ENCODE results near the gene AFDN. TPM values are rescaled to one million over a fixed set of nuclear protein-coding genes. Genes with fewer than 3 reads are reported as not detected.

The AFDN gene
- total and polyA plus RNA-seq, 2 experiments from 2014 or later, result 130 to 198 TPM

- Histone ChIP-seq H3K4me1 (ENCODE audit: insufficient read depth) (peaks cover 8% of the 10 kb centered on the region), H3K9me3 (ENCODE audit: low read depth) (no peaks in the 10 kb centered on the region), H3K4me3 (no peak overlapping the region), H3K36me3 (replicated peaks; ENCODE audit: insufficient read depth, low read depth) (no peaks in the 10 kb centered on the region), H4K20me1 (ENCODE audit: insufficient read depth, poor library complexity, severe bottlenecking) (no peaks in the 10 kb centered on the region), H3K27me3 (no peaks in the 10 kb centered on the region), H3K9me2 (replicated peaks; ENCODE audit: insufficient read depth) (no peaks in the 10 kb centered on the region), H3K27ac (no peak overlapping the region), H3K4me2 (no peak overlapping the region), H2AFZ (no peak overlapping the region), H3K79me2 (peaks cover 45% of the 10 kb centered on the region)
- 83% methylated on average over 3 of the region's 3 CpGs for WGBS (ENCODE audit: low lambda C conversion rate, missing lambda C conversion rate)
- TF ChIP-seq EZH2 (IDR thresholded peaks at IDR 0.05; ENCODE audit: borderline replicate concordance) (no peak), CTCF (IDR thresholded peaks at IDR 0.05; ENCODE audit: poor library complexity) (no peak), EZH2phosphoT487 (IDR thresholded peaks at IDR 0.05; ENCODE audit: low read depth, severe bottlenecking, unreplicated experiment) (no peak)
- DNase-seq (ENCODE audit: low spot score), result no peak
Measured at GRCh38 chr6:167954151-167954550, 127.4 kb downstream of the AFDN start.

- H3K36me3 ChIP-seq (replicated peaks; ENCODE audit: insufficient read depth, low read depth), result no peaks in the 10 kb centered on the region
- peaks cover 14% of the 10 kb centered on the region for H3K4me1 ChIP-seq (ENCODE audit: insufficient read depth)
- WGBS (ENCODE audit: low lambda C conversion rate, missing lambda C conversion rate), result 96% methylated on average over 6 of the region's 6 CpGs
- peak overlapping the region; percentile 85 for H3K27ac ChIP-seq
- no peak for DNase-seq (ENCODE audit: low spot score)
- H3K9me2 ChIP-seq (replicated peaks; ENCODE audit: insufficient read depth), result no peaks in the 10 kb centered on the region
- H4K20me1 ChIP-seq (ENCODE audit: insufficient read depth, poor library complexity, severe bottlenecking), result no peaks in the 10 kb centered on the region
- no peak overlapping the region for H3K4me3 ChIP-seq
- no peak for TF ChIP-seq CTCF (IDR thresholded peaks at IDR 0.05; ENCODE audit: poor library complexity)
- TF ChIP-seq EZH2phosphoT487 (IDR thresholded peaks at IDR 0.05; ENCODE audit: low read depth, severe bottlenecking, unreplicated experiment), result no peak
- no peak for TF ChIP-seq EZH2 (IDR thresholded peaks at IDR 0.05; ENCODE audit: borderline replicate concordance)
- H2AFZ ChIP-seq, result no peak overlapping the region
- H3K27me3 ChIP-seq, result no peaks in the 10 kb centered on the region
- H3K4me2 ChIP-seq, result no peak overlapping the region
- H3K79me2 ChIP-seq, result peaks cover 67% of the 10 kb centered on the region
- H3K9me3 ChIP-seq (ENCODE audit: low read depth), result no peaks in the 10 kb centered on the region
Measured at GRCh38 chr6:167956491-167956890, 129.8 kb downstream of the AFDN start.

GRCh38 chr6:167956983-167957492 lies 130.3 kb downstream of the AFDN start:
- DNase-seq (ENCODE audit: low spot score), result peak; percentile 58
- no peak overlapping the region for H3K4me3 ChIP-seq
- no peaks in the 10 kb centered on the region for H4K20me1 ChIP-seq (ENCODE audit: insufficient read depth, poor library complexity, severe bottlenecking)
- no peaks in the 10 kb centered on the region for H3K9me3 ChIP-seq (ENCODE audit: low read depth)
- H3K9me2 ChIP-seq (replicated peaks; ENCODE audit: insufficient read depth), result no peaks in the 10 kb centered on the region
- WGBS (ENCODE audit: low lambda C conversion rate, missing lambda C conversion rate), result 88% methylated on average over 8 of the region's 8 CpGs
- H2AFZ ChIP-seq, result no peak overlapping the region
- peaks cover 72% of the 10 kb centered on the region for H3K79me2 ChIP-seq
- no peaks in the 10 kb centered on the region for H3K27me3 ChIP-seq
- peaks cover under 1% of the 10 kb centered on the region for H3K36me3 ChIP-seq (replicated peaks; ENCODE audit: insufficient read depth, low read depth)
- H3K4me2 ChIP-seq, result no peak overlapping the region
- TF ChIP-seq CTCF (IDR thresholded peaks at IDR 0.05; ENCODE audit: poor library complexity) (no peak), EZH2phosphoT487 (IDR thresholded peaks at IDR 0.05; ENCODE audit: low read depth, severe bottlenecking, unreplicated experiment) (no peak), EZH2 (IDR thresholded peaks at IDR 0.05; ENCODE audit: borderline replicate concordance) (no peak)
- peak overlapping the region; percentile 85 for H3K27ac ChIP-seq
- peaks cover 14% of the 10 kb centered on the region for H3K4me1 ChIP-seq (ENCODE audit: insufficient read depth)
